OCI-LY1 (cell line): ENCODE results near the gene ZIC2.

Experiments used
- H2AFZ ChIP-seq: fragments of 200-600 bp; sonication (generic), shearing (Covaris generic); 2 replicates; pipeline ENCODE4 v1.6.0; 2014; ENCODE audit warnings: antibody characterized with exemption, mild to moderate bottlenecking, low read length
- H3F3A ChIP-seq: fragments of 200-600 bp; sonication (generic), shearing (Covaris generic); 2 replicates; pipeline ENCODE4 v1.6.0; 2014; ENCODE audit warnings: mild to moderate bottlenecking, antibody characterized with exemption, low read length, moderate library complexity; ENCODE audit not compliant: insufficient read depth
- H3K27ac ChIP-seq: fragments of 200-600 bp; sonication (generic); 2 replicates; pipeline ENCODE4 v1.5.1; 2014; ENCODE audit warnings: low read length, mixed run types, mild to moderate bottlenecking, low read depth; ENCODE audit not compliant: poor library complexity, severe bottlenecking
- H3K27me3 ChIP-seq: fragments of 200-600 bp; sonication (generic); 2 replicates; pipeline ENCODE4 v1.6.0; 2014; ENCODE audit warnings: antibody characterized with exemption, mild to moderate bottlenecking, low read length, moderate library complexity; ENCODE audit not compliant: insufficient read depth
- H3K36me3 ChIP-seq: fragments of 200-600 bp; sonication (generic); 2 replicates; pipeline ENCODE4 v1.6.1; 2014; ENCODE audit warnings: mild to moderate bottlenecking, antibody characterized with exemption, low read length, moderate library complexity, mixed read lengths; ENCODE audit not compliant: insufficient read depth
- H3K4me1 ChIP-seq: fragments of 200-600 bp; sonication (generic); 2 replicates; pipeline ENCODE4 v1.5.1; 2014; ENCODE audit warnings: mild to moderate bottlenecking, low read length, moderate library complexity; ENCODE audit not compliant: insufficient read depth, severe bottlenecking
- H3K4me2 ChIP-seq: fragments of 200-600 bp; sonication (generic), shearing (Covaris generic); 2 replicates; pipeline ENCODE4 v1.6.1; 2014; ENCODE audit warnings: low read length
- H3K4me3 ChIP-seq: fragments of 200-600 bp; sonication (generic); 2 replicates; pipeline ENCODE4 v1.5.1; 2014; ENCODE audit warnings: low read length, low read depth, mild to moderate bottlenecking, mixed read lengths; ENCODE audit not compliant: poor library complexity, severe bottlenecking
- H3K79me2 ChIP-seq: fragments of 200-600 bp; shearing (Covaris generic); 2 replicates; pipeline ENCODE4 v1.6.1; 2016; ENCODE audit warnings: mixed run types, low read length, mixed read lengths; ENCODE audit not compliant: insufficient read depth
- H3K9ac ChIP-seq: fragments of 200-600 bp; sonication (generic), shearing (Covaris generic); 2 replicates; pipeline ENCODE4 v1.6.1; 2014; ENCODE audit warnings: mild to moderate bottlenecking, low read length, mixed read lengths
- H3K9me2 ChIP-seq: fragments of 200-600 bp; sonication (generic), shearing (Covaris generic); 2 replicates; pipeline ENCODE4 v1.6.1; 2014; ENCODE audit warnings: low read depth, mild to moderate bottlenecking, low read length, mixed read lengths
- H3K9me3 ChIP-seq: fragments of 200-600 bp; shearing (Covaris generic); 2 replicates; pipeline ENCODE4 v1.6.1; 2014; ENCODE audit warnings: low read length, mixed read lengths
- H4K20me1 ChIP-seq: fragments of 200-600 bp; sonication (generic), shearing (Covaris generic); 2 replicates; pipeline ENCODE4 v1.6.0; 2016; ENCODE audit warnings: mild to moderate bottlenecking, low read length; ENCODE audit not compliant: insufficient read depth
- CTCF ChIP-seq: fragments of 200-600 bp; sonication (generic), shearing (Covaris generic); IDR thresholded peaks from 2 replicates; pipeline ENCODE4 v1.5.1; 2017; ENCODE audit warnings: mild to moderate bottlenecking, antibody characterized with exemption, low read length, moderate library complexity, mixed read lengths
- EZH2 ChIP-seq: fragments of 200-600 bp; sonication (generic), shearing (Covaris generic); IDR thresholded peaks from 2 replicates; pipeline ENCODE4 v1.8.0; 2017; ENCODE audit warnings: borderline replicate concordance, mixed run types, mild to moderate bottlenecking, antibody characterized with exemption, low read length, moderate library complexity, mixed read lengths

Gene ZIC2

GRCh38 chr13:99966064-99966805, 15.3 kb upstream of the ZIC2 start:
- Histone ChIP-seq H3K27ac (no peak overlapping the region), H3K27me3 (no peaks in the 10 kb centered on the region), H3K9me3 (0 out of 2 replicates have a peak, but pooled peaks cover 2% of the 10 kb centered on the region), H3K4me2 (no peak overlapping the region), H3K36me3 (no peaks in the 10 kb centered on the region), H3K9me2 (no peaks in the 10 kb centered on the region), H3K4me3 (no peak overlapping the region), H3F3A (no peaks in the 10 kb centered on the region), H3K9ac (no peak overlapping the region), H3K4me1 (no peaks in the 10 kb centered on the region), H4K20me1 (no peaks in the 10 kb centered on the region), H2AFZ (no peak overlapping the region), H3K79me2 (no peaks in the 10 kb centered on the region)
- no peak for TF ChIP-seq EZH2
- TF ChIP-seq CTCF: no peak

- Histone ChIP-seq H3K4me1 (no peaks in the 10 kb centered on the region), H3K9me3 (0 out of 2 replicates have a peak, but pooled peaks cover 2% of the 10 kb centered on the region), H3K27ac (no peak overlapping the region), H3K4me3 (no peak overlapping the region), H4K20me1 (no peaks in the 10 kb centered on the region), H2AFZ (no peak overlapping the region), H3K4me2 (no peak overlapping the region), H3K9me2 (no peaks in the 10 kb centered on the region), H3F3A (no peaks in the 10 kb centered on the region), H3K36me3 (no peaks in the 10 kb centered on the region), H3K27me3 (no peaks in the 10 kb centered on the region), H3K9ac (no peak overlapping the region), H3K79me2 (no peaks in the 10 kb centered on the region)
- TF ChIP-seq EZH2 (no peak), CTCF (no peak)
These were observed 14.1 kb upstream of the ZIC2 start for GRCh38 chr13:99967498-99967868.

GRCh38 chr13:99967869-99968520, 13.6 kb upstream of the ZIC2 start:
- H3K36me3 ChIP-seq: no peaks in the 10 kb centered on the region

More at GRCh38 chr13:99967869-99968520, 13.6 kb upstream of the ZIC2 start:
- no peaks in the 10 kb centered on the region for H3K4me1 ChIP-seq
- H3K27ac ChIP-seq: no peak overlapping the region
- no peaks in the 10 kb centered on the region for H3K27me3 ChIP-seq
- H3K9me2 ChIP-seq: no peaks in the 10 kb centered on the region
- no peak for TF ChIP-seq EZH2
- TF ChIP-seq CTCF: no peak
- no peak overlapping the region for H3K4me3 ChIP-seq
- no peak overlapping the region for H3K4me2 ChIP-seq
- no peak overlapping the region for H2AFZ ChIP-seq
- no peaks in the 10 kb centered on the region for H3F3A ChIP-seq
- H3K9me3 ChIP-seq: 0 out of 2 replicates have a peak, but pooled peaks cover 2% of the 10 kb centered on the region
- H3K9ac ChIP-seq: no peak overlapping the region
- H4K20me1 ChIP-seq: no peaks in the 10 kb centered on the region
- H3K79me2 ChIP-seq: no peaks in the 10 kb centered on the region
